Epithelial cell of alveolus of lung (primary cell): ENCODE results near the gene GSX1. TPM values are rescaled to one million over a fixed set of nuclear protein-coding genes. Genes with fewer than 3 reads are reported as not detected.

Source experiments
- total RNA-seq: library from RNA; depleted of rRNA; stranded (reverse); fragments of >200 nt; gene quantifications from 2 replicates; pipeline ENCODE4 v1.2.1, GENCODE V29; 2015

GSX1 gene
- not detected in 2 replicates for total RNA-seq

GRCh38 chr13:27792393-27793218 lies at the start of gene GSX1:
GSX1 (plus strand) TSS chr13:27792483; CDS start chr13:27792691, 208 bp downstream.

Other genes with a start within 250 kb of the GSX1 start
- gene LNX2, start 172.0 kb upstream of the GSX1 start, total RNA-seq: 4.1 and 5.0 TPM in 2 replicates
- gene POLR1D, start 170.6 kb upstream of the GSX1 start, total RNA-seq: 92.8 and 178 TPM in 2 replicates
- gene PDX1, start 127.5 kb downstream of the GSX1 start, total RNA-seq: not detected in 2 replicates
- gene CDX2, start 176.8 kb downstream of the GSX1 start, total RNA-seq: not detected in 2 replicates
- not detected in 2 replicates for gene URAD, start 196.2 kb downstream of the GSX1 start, total RNA-seq